ENCODE measurements around the gene ELANE.
"Not testable (repeated sequence)": the region's sequence is repeated elsewhere in the genome, so short reads cannot be mapped to it uniquely, and the experiment has no call there.

ELANE gene

DNA sequence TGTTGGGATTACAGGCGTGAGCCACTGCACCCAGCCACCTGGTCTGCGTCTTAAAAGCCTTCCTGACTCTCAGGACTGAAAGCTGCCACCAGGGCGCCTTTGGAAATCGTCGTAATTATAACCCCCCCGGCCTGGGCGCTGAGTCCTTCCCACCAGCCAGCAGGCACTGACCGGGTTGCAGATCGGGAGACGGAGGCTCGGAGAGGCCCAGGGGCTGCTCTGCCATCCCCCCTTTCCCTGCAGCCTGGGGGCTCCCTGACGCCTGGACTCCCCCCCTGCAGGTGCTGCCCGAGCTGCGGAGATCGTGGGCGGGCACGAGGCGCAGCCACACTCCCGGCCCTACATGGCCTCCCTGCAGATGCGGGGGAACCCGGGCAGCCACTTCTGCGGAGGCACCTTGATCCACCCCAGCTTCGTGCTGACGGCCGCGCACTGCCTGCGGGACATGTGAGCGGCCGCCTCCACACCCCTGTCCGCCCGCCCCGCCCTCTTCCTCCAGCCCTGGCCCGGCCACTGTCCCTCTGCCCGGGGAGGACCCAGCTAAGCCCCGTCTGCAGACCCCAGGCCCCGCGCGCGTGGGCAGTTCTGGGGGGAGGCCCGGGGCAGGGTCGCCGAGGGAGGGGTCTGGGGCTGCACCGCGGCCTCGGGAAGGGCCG lies 8.8 kb upstream of the ELANE start:
- no peak for DNase-seq

GRCh38 chr19:843836-844545 lies 8.1 kb upstream of the ELANE start:
- no peak for DNase-seq

DNA sequence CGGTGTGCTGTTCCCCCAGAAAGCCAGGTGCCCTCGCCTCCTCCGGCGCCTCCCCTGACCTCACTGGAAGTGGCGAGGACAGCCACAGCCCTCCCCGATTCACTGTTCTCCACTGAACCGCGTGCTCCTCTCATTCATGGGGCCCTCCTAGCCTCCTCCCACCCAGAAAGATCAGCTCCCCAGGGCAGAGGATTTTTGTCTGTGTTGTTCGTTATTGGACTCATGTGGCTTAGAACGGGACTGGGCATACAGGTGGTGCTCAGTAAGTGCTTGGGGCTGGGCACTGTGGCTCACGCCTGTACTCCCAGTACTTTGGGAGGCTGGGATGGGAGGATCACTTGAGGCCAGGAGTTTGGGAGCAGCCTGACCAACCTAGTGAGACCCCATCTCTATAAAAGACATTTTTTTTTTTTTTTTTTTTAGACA lies 7.5 kb upstream of the ELANE start:
- DNase-seq: no peak

DNA sequence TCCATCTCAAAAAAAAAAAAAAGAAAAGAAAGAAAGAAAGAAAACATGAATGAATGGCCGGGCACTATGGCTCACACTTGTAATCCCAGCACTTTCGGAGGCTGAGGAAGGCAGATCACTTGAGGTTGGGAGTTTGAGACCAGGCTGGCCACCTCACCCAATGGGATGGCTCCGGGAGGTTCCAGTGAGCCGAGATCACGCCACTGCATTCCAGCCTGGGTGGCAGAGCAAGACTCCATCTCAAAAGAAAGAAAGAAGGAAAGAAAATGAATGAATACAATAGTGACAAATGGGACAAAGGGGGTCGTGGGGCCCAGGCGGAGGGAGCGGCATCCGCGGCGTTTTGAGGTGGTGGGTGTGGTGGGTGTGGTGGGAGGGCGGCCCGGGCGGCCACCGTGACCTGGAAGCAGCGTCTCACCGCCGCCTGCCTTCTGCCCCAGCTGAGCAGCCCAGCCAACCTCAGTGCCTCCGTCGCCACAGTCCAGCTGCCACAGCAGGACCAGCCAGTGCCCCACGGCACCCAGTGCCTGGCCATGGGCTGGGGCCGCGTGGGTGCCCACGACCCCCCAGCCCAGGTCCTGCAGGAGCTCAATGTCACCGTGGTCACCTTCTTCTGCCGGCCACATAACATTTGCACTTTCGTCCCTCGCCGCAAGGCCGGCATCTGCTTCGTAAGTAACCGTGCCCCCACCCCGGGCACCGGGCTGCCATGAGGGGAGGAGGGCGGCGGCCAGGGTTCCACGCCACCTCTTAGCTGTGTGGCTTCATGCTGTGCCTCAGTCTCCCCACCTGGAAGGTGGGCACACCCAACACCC lies 6.2 kb upstream of the ELANE start:
- DNase-seq: no peak

- no peak for DNase-seq
Observed at GRCh38 chr19:848386-848921, 3.6 kb upstream of the ELANE start.

GRCh38 chr19:849195-849594 lies 2.9 kb upstream of the ELANE start:
- not testable (repeated sequence) for DNase-seq

- no peak for DNase-seq
Observed at GRCh38 chr19:850221-850978, 1.7 kb upstream of the ELANE start.

GRCh38 chr19:850979-851335 lies 1.1 kb upstream of the ELANE start:
- DNase-seq: no peak

GRCh38 chr19:853014-853585 lies 997 bp downstream of the ELANE start:
- no peak for DNase-seq

DNA sequence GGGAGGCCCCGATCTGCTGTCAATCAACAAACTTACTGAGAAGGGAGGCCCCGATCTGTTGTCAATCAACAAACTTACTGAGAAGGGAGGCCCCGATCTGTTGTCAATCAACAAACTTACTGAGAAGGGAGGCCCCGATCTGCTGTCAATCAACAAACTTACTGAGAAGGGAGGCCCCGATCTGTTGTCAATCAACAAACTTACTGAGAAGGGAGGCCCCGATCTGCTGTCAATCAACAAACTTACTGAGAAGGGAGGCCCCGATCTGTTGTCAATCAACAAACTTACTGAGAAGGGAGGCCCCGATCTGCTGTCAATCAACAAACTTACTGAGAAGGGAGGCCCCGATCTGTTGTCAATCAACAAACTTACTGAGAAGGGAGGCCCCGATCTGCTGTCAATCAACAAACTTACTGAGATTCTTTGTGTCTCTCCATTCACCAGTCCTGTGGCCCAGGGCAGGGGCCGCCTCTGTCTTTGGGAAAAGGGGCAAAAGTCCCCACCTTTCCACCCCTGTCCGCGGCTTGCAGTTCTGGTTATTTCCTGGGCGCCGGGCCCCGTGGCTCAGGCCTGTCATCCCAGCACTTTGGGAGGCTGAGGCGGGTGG lies 1.6 kb downstream of the ELANE start:
- not testable (repeated sequence) for DNase-seq

DNA sequence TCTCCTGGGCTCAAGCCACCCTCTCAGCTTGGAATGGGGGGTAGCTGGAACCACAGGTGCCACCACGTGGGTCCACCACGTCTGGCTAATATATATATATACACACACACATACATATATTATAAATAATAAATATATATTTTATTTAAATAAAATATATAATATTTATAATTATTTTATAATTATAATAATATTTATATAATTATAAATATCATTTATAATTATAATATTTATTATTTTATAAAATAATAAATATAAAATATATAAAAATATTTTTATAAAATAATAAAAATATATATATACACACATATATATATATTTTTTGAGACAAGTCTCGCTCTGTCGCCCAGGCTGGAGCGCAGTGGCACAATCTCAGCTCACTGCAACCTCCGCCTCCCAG lies 2.4 kb downstream of the ELANE start:
- no peak for DNase-seq

- no peak for DNase-seq
Observed at GRCh38 chr19:855142-855541, 3.0 kb downstream of the ELANE start.

DNA sequence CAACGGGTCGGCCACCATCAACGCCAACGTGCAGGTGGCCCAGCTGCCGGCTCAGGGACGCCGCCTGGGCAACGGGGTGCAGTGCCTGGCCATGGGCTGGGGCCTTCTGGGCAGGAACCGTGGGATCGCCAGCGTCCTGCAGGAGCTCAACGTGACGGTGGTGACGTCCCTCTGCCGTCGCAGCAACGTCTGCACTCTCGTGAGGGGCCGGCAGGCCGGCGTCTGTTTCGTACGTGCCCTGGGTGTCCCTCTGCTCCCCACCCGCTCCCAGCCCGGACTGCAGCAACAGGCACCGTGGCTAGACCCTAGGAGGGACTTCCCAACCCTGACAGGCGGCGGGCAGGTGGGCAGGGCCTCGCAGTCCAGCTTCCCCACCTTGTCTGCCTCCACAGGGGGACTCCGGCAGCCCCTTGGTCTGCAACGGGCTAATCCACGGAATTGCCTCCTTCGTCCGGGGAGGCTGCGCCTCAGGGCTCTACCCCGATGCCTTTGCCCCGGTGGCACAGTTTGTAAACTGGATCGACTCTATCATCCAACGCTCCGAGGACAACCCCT lies 3.5 kb downstream of the ELANE start:
- DNase-seq: no peak

GRCh38 chr19:858284-858683 lies 6.2 kb downstream of the ELANE start:
- DNase-seq: no peak

DNA sequence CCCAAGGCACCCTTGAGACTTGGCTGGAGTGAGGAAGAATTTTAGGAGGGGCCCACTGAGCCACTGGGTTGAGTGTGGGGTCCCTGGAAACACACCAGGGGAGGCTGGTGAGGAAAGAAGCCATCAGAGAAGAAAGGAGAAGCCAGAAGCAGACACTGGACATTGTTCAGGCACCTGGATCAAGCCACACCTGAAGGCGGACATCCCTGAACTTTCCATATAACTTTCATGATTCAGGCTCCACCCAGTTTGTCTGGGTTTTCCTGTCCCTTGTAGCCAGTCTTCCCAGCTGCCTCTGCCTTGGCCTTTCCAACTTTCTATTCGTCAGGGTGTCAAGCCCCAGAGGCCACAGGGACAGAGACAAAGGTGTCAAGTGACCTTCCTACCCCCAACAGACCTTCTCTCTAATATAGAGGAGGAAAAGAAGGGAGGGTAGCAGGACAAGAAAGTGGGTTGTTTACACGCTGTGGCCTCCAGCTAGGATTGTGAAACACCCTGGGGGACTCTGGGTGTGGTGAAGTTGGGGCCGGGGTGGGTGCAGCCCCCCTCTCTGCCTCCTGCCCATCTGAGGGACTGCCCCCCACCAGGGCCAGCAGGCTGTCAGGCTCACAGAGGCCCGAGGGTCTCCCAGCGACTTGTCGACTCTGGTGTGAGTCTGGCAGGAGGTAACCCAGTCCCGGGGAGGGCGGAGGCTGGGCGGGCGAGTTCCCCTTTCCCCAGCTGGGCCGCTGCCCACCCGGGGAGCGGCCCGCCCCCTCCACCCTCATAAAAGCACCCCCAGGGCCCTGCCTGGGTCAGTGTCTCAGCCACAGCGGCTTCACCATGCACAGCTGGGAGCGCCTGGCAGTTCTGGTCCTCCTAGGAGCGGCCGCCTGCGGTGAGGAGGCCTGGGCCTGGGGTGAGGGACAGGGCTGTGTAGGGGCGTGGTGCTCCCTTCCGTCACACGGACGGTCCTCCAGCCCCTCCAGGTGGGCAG lies 7.1 kb downstream of the ELANE start, which contains the start of gene CFD:
Gene CFD (plus strand): TSS at position 797 of the 976 bp plus-strand sequence. CDS start 26 bp downstream, at position 823.
- no peak for DNase-seq

- DNase-seq: no peak
Observed at GRCh38 chr19:861141-861755, 9.1 kb downstream of the ELANE start.

DNA sequence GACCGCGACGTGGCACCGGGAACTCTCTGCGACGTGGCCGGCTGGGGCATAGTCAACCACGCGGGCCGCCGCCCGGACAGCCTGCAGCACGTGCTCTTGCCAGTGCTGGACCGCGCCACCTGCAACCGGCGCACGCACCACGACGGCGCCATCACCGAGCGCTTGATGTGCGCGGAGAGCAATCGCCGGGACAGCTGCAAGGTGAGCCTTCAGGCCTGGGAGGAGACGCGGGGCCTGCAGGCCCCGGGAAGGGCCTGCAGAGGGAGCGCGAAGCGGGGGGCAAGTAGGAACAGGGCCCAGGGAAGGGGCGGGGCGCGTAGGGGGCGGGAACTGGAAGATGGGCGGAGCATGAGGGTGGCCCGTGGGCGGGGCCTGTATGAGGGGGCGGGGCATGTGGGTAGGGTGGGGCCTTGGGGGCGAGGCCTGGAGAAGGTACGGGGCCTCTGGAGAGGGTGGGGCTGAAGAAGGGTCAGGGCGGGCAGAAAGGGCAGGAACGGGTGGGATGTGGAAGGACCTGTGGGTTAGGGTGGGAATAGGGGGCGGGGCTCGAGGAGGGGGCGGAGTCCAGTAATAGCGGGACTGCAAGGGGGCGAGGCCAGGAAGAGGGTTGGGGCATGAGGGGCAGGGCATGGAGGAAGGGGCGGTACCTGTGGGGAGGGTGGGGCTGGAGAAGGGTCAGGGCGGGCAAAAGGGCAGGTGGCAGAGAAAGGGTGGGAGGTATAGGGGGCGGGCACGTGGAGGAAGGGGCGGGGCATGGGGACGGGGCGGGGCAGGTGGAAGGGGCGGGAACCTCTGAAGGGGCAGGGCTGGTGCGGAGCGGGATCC lies 9.9 kb downstream of the ELANE start:
- peak; percentile 67 to 68 for DNase-seq

DNA sequence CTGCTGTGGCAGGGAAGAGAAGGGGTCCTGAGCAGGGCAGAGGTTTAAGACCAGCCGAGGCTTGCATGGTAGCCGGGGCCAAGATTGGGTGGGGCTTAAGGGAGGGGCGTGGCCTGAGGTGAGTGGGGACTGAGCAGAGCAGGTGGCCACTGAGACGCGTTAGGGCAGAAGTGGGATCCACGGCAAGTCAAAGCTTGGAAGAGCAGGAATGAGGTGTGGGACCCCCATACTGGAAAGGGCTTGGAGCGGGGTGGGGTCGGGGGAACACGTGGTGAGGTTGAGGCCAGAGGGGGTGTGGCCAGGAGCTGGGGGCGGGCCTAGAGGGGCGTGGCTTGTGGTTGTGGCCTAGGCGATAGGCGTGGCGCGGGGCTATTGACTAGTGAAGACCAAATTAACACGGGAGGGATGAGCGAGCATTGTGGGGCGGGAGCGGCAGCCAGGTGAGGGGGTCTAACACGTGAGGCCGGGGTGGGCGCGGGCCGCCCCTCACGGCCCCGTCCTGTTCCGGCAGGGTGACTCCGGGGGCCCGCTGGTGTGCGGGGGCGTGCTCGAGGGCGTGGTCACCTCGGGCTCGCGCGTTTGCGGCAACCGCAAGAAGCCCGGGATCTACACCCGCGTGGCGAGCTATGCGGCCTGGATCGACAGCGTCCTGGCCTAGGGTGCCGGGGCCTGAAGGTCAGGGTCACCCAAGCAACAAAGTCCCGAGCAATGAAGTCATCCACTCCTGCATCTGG lies 10.6 kb downstream of the ELANE start:
- DNase-seq: peak; percentile 81 to 83

Data from activated CD4-positive, alpha-beta T cell treated with anti-CD3 and anti-CD28 coated beads, Interleukin-2, amount 50 U/mL, for 48 hours (primary cell).